ENCODE data around the gene STAT5B.
"Not testable (repeated sequence)": the region's sequence is repeated elsewhere in the genome, so short reads cannot be mapped to it uniquely, and the experiment has no call there.

The STAT5B gene

GRCh38 chr17:42266918-42267766, 9.0 kb downstream of the STAT5B start:
- DNase-seq (ENCODE audit: low spot score), result peak; percentile 46

- no peak for DNase-seq (ENCODE audit: low spot score)
These were observed 9.7 kb downstream of the STAT5B start for GRCh38 chr17:42266462-42266861.

- DNase-seq (ENCODE audit: low spot score), result not testable (repeated sequence)
These were observed 11.8 kb downstream of the STAT5B start for GRCh38 chr17:42264366-42264765.

- no peak for DNase-seq (ENCODE audit: low spot score)
These were observed 15.9 kb downstream of the STAT5B start for GRCh38 chr17:42260318-42260717.

- DNase-seq (ENCODE audit: low spot score), result no peak
These were observed 20.7 kb downstream of the STAT5B start for GRCh38 chr17:42255445-42255844.

- no peak for DNase-seq (ENCODE audit: low spot score)
These were observed 22.6 kb downstream of the STAT5B start for GRCh38 chr17:42253578-42253977.

GRCh38 chr17:42252597-42253550, 23.3 kb downstream of the STAT5B start:
- DNase-seq (ENCODE audit: low spot score), result no peak

GRCh38 chr17:42251115-42251514, 25.1 kb downstream of the STAT5B start:
- DNase-seq (ENCODE audit: low spot score), result no peak

- peak; percentile 54 for DNase-seq (ENCODE audit: low spot score)
These were observed 26.3 kb downstream of the STAT5B start for GRCh38 chr17:42249681-42250446.

GRCh38 chr17:42248351-42249179, 27.6 kb downstream of the STAT5B start:
- peak; percentile 91 for DNase-seq (ENCODE audit: low spot score)

GRCh38 chr17:42247734-42248133, 28.5 kb downstream of the STAT5B start:
- no peak for DNase-seq (ENCODE audit: low spot score)

GRCh38 chr17:42246515-42246914, 29.7 kb downstream of the STAT5B start:
- DNase-seq (ENCODE audit: low spot score), result no peak

GRCh38 chr17:42245183-42245582, 31.0 kb downstream of the STAT5B start:
- DNase-seq (ENCODE audit: low spot score), result not testable (repeated sequence)

- DNase-seq (ENCODE audit: low spot score), result not testable (repeated sequence)
These were observed 32.1 kb downstream of the STAT5B start for GRCh38 chr17:42244116-42244515.

- no peak for DNase-seq (ENCODE audit: low spot score)
These were observed 32.7 kb downstream of the STAT5B start for GRCh38 chr17:42243493-42243982.

- DNase-seq (ENCODE audit: low spot score), result no peak
These were observed 34.3 kb downstream of the STAT5B start for GRCh38 chr17:42241871-42242270.

- not testable (repeated sequence) for DNase-seq (ENCODE audit: low spot score)
These were observed 35.3 kb downstream of the STAT5B start for GRCh38 chr17:42240863-42241262.

GRCh38 chr17:42240201-42240600, 36.0 kb downstream of the STAT5B start:
- DNase-seq (ENCODE audit: low spot score), result no peak

GRCh38 chr17:42239576-42239975, 36.6 kb downstream of the STAT5B start:
- DNase-seq (ENCODE audit: low spot score), result not testable (repeated sequence)

- DNase-seq (ENCODE audit: low spot score), result no peak
These were observed 39.4 kb downstream of the STAT5B start for GRCh38 chr17:42236760-42237159.

GRCh38 chr17:42233994-42234393, 42.2 kb downstream of the STAT5B start:
- DNase-seq (ENCODE audit: low spot score), result no peak

Data from CD4-positive, alpha-beta T cell treated with Interleukin-6 at 100 ng/mL for 8 hours (primary cell).